Ovary (tissue), 3 donors: ENCODE results near the gene MEI1.
"Not testable (repeated sequence)": the region's sequence is repeated elsewhere in the genome, so short reads cannot be mapped to it uniquely, and the experiment has no call there.

Experiments used
- POLR2A ChIP-seq: fragments of 450-650 bp; IDR thresholded peaks from one replicate; pipeline ENCODE4 v1.6.1; 2017; ENCODE audit warnings: antibody characterized with exemption, mild to moderate bottlenecking, moderate library complexity
- TF ChIP-seq, protein P1 (sequence below), 3 donors: fragments of 450-650 bp in 2 of 3; fragments of 200-600 bp in 1 of 3; IDR thresholded peaks; one replicate each; pipeline versions ENCODE4 v1.5.1 to v1.8.0; 2016 to 2022; ENCODE audit warnings: antibody characterized with exemption in 3 of 3, mild to moderate bottlenecking in 1 of 3
- donor health status: DM: no; HTN: no; CAD: no.

DNA sequence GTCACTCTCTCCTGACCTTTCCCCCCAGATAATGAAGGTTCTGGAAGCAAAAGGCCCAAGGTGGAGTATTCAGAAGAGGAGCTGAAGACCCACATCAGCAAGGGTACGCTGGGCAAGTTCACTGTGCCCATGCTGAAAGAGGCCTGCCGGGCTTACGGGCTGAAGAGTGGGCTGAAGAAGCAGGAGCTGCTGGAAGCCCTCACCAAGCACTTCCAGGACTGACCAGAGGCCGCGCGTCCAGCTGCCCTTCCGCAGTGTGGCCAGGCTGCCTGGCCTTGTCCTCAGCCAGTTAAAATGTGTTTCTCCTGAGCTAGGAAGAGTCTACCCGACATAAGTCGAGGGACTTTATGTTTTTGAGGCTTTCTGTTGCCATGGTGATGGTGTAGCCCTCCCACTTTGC lies 35.7 kb upstream of the MEI1 start:
- TF ChIP-seq, protein P1, sequence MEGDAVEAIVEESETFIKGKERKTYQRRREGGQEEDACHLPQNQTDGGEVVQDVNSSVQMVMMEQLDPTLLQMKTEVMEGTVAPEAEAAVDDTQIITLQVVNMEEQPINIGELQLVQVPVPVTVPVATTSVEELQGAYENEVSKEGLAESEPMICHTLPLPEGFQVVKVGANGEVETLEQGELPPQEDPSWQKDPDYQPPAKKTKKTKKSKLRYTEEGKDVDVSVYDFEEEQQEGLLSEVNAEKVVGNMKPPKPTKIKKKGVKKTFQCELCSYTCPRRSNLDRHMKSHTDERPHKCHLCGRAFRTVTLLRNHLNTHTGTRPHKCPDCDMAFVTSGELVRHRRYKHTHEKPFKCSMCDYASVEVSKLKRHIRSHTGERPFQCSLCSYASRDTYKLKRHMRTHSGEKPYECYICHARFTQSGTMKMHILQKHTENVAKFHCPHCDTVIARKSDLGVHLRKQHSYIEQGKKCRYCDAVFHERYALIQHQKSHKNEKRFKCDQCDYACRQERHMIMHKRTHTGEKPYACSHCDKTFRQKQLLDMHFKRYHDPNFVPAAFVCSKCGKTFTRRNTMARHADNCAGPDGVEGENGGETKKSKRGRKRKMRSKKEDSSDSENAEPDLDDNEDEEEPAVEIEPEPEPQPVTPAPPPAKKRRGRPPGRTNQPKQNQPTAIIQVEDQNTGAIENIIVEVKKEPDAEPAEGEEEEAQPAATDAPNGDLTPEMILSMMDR (IDR thresholded peaks at IDR 0.05) = not testable (repeated sequence)
- not testable (repeated sequence) for TF ChIP-seq POLR2A
